Measurements from ENCODE around the gene CDKN2B-AS1.

CDKN2B-AS1 gene

DNA sequence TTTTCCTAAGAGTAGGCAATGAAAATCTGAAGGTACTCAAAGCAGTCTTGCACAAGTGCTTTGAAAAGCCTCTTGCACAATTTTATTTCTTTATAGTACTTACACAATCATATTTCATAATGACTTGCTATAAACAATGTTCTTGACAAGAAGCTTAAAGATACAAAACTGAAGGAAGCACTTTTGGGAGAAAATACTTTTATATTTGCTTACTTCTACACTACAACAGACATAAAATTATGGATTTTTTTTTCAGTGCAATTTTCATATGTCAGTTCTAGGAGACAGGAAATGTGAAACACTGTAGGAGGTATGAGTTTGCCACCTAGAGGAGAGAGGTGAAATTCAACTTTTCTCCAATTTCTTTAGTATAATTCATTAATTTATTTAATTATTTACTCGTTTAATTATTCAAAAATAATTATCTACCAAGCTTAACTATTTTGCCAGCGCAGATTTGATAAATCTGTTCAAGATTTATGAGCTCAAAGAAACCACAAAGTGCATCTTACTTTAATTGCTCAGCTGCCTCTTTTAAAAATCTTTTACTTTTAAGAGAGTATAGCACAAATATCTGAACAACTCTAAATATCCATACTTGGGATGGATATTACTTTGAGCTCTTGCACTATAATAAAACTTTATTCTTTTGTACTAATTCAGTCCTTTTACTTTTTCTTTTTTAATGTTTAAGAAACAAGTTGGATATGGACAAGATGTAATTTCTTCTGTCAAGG is 43.5 kb downstream of the CDKN2B-AS1 start:
- Histone ChIP-seq H3K4me3 (ENCODE audit: insufficient read depth, low read length, poor library complexity, severe bottlenecking) (no peak overlapping the region), H2AFZ (ENCODE audit: low read depth, low read length, severe bottlenecking) (no peak overlapping the region), H3K27ac (ENCODE audit: low read depth, low read length) (no peak overlapping the region), H3K36me3 (ENCODE audit: low read length) (no peaks in the 10 kb centered on the region), H3K27me3 (ENCODE audit: low read length) (no peaks in the 10 kb centered on the region), H3K9me2 (replicated peaks; ENCODE audit: insufficient read depth, low read length) (no peaks in the 10 kb centered on the region), H3K9me3 (ENCODE audit: insufficient read depth, low read length) (no peaks in the 10 kb centered on the region), H4K20me1 (ENCODE audit: low read depth, low read length) (no peaks in the 10 kb centered on the region), H3K4me2 (ENCODE audit: low read depth, low read length, poor library complexity, severe bottlenecking) (no peak overlapping the region), H3K79me2 (ENCODE audit: insufficient read depth, low read length) (no peaks in the 10 kb centered on the region), H3F3A (ENCODE audit: insufficient read depth) (no peaks in the 10 kb centered on the region), H3K9ac (ENCODE audit: low read length) (no peak overlapping the region)
- TF ChIP-seq EZH2phosphoT487 (conservative IDR thresholded peaks at IDR 0.05; ENCODE audit: low read length): no peak
- TF ChIP-seq, protein P1, sequence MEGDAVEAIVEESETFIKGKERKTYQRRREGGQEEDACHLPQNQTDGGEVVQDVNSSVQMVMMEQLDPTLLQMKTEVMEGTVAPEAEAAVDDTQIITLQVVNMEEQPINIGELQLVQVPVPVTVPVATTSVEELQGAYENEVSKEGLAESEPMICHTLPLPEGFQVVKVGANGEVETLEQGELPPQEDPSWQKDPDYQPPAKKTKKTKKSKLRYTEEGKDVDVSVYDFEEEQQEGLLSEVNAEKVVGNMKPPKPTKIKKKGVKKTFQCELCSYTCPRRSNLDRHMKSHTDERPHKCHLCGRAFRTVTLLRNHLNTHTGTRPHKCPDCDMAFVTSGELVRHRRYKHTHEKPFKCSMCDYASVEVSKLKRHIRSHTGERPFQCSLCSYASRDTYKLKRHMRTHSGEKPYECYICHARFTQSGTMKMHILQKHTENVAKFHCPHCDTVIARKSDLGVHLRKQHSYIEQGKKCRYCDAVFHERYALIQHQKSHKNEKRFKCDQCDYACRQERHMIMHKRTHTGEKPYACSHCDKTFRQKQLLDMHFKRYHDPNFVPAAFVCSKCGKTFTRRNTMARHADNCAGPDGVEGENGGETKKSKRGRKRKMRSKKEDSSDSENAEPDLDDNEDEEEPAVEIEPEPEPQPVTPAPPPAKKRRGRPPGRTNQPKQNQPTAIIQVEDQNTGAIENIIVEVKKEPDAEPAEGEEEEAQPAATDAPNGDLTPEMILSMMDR (IDR thresholded peaks at IDR 0.05; ENCODE audit: insufficient read depth, low read length, poor library complexity, severe bottlenecking): peak; percentile 59

DNA sequence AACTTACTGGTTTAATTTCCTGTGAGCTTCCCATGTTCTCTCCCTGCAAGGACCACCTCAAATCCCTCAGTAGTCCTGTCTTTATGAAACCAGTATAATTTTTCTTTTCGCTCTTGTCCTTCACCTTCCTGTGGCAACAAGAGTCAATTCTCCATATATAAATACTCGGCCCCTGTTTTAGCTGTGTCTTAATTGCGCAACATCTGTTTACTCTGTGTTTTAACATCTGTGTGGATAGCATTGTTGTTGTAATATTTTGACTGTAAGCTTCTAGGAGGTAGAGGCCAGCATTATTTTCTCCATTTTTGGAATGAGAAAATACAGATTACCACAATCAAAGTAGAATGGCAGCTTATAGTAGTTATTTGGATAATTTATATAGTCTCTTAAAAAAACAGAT is 44.7 kb downstream of the CDKN2B-AS1 start:
- Histone ChIP-seq H3K27ac (ENCODE audit: low read depth, low read length) (no peak overlapping the region), H3K9me2 (replicated peaks; ENCODE audit: insufficient read depth, low read length) (no peaks in the 10 kb centered on the region), H3K27me3 (ENCODE audit: low read length) (no peaks in the 10 kb centered on the region), H3K4me3 (ENCODE audit: insufficient read depth, low read length, poor library complexity, severe bottlenecking) (no peak overlapping the region), H4K20me1 (ENCODE audit: low read depth, low read length) (no peaks in the 10 kb centered on the region), H3K79me2 (ENCODE audit: insufficient read depth, low read length) (no peaks in the 10 kb centered on the region), H3K9me3 (ENCODE audit: insufficient read depth, low read length) (no peaks in the 10 kb centered on the region), H3K9ac (ENCODE audit: low read length) (no peak overlapping the region), H3F3A (ENCODE audit: insufficient read depth) (no peaks in the 10 kb centered on the region), H2AFZ (ENCODE audit: low read depth, low read length, severe bottlenecking) (no peak overlapping the region), H3K36me3 (ENCODE audit: low read length) (no peaks in the 10 kb centered on the region), H3K4me2 (ENCODE audit: low read depth, low read length, poor library complexity, severe bottlenecking) (no peak overlapping the region)
- TF ChIP-seq EZH2phosphoT487 (conservative IDR thresholded peaks at IDR 0.05; ENCODE audit: low read length): no peak

DNA sequence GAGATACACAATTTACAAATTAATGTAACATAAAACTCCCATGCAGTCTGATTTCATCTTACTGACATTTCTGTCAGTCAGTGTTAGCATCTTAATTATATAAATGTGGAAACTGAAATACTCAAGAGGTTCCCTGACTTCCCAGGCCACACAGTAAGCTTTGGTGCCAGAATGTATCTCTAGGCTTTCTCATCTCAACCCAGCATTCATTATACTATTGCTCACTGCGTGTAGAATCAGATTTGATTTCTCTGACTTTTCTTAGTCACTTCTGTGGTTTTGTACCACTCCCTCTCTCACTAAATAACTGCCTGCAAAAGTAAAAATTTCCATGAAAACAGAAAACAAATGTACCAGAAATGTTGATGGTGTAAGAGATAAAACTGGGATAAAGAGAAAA is 46.2 kb downstream of the CDKN2B-AS1 start:
- no peak overlapping the region for H3K4me2 ChIP-seq (ENCODE audit: low read depth, low read length, poor library complexity, severe bottlenecking)
- no peak for TF ChIP-seq EZH2phosphoT487 (conservative IDR thresholded peaks at IDR 0.05; ENCODE audit: low read length)
- TF ChIP-seq, protein P1 (IDR thresholded peaks at IDR 0.05; ENCODE audit: insufficient read depth, low read length, poor library complexity, severe bottlenecking): no peak
- H3K4me3 ChIP-seq (ENCODE audit: insufficient read depth, low read length, poor library complexity, severe bottlenecking): no peak overlapping the region

DNA sequence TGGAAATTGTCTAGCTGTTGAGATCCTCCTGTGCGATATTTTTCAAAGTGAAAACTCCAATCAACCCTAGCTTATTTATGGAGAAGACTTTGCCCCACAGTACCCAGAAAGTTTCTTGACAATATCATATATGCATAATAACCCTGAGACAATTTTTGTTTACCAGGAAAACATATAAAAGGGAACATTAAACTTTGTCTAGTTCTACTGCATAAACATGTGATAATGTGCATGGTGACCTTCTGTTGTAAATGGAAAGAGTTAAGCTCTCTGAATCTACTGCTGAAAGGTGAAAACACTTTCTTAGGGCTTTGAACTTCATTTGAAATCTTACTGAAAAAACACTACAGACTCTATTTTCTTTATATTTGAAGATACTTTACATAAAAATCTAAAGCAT is 46.8 kb downstream of the CDKN2B-AS1 start:
- Histone ChIP-seq H2AFZ (ENCODE audit: low read depth, low read length, severe bottlenecking) (no peak overlapping the region), H3K4me3 (ENCODE audit: insufficient read depth, low read length, poor library complexity, severe bottlenecking) (no peak overlapping the region), H3K9me2 (replicated peaks; ENCODE audit: insufficient read depth, low read length) (no peaks in the 10 kb centered on the region), H3K27ac (ENCODE audit: low read depth, low read length) (no peak overlapping the region), H3F3A (ENCODE audit: insufficient read depth) (no peaks in the 10 kb centered on the region), H3K79me2 (ENCODE audit: insufficient read depth, low read length) (no peaks in the 10 kb centered on the region), H3K9ac (ENCODE audit: low read length) (no peak overlapping the region), H3K27me3 (ENCODE audit: low read length) (no peaks in the 10 kb centered on the region), H3K4me2 (ENCODE audit: low read depth, low read length, poor library complexity, severe bottlenecking) (no peak overlapping the region), H3K36me3 (ENCODE audit: low read length) (no peaks in the 10 kb centered on the region), H3K9me3 (ENCODE audit: insufficient read depth, low read length) (no peaks in the 10 kb centered on the region), H4K20me1 (ENCODE audit: low read depth, low read length) (no peaks in the 10 kb centered on the region)
- TF ChIP-seq, protein P1 (IDR thresholded peaks at IDR 0.05; ENCODE audit: insufficient read depth, low read length, poor library complexity, severe bottlenecking): no peak
- TF ChIP-seq EZH2phosphoT487 (conservative IDR thresholded peaks at IDR 0.05; ENCODE audit: low read length): no peak

More for the DNA sequence above, 46.2 kb downstream of the CDKN2B-AS1 start:
- Histone ChIP-seq H3K9me2 (replicated peaks; ENCODE audit: insufficient read depth, low read length) (no peaks in the 10 kb centered on the region), H3K27ac (ENCODE audit: low read depth, low read length) (no peak overlapping the region), H3K36me3 (ENCODE audit: low read length) (no peaks in the 10 kb centered on the region), H2AFZ (ENCODE audit: low read depth, low read length, severe bottlenecking) (no peak overlapping the region), H3K9ac (ENCODE audit: low read length) (no peak overlapping the region), H3F3A (ENCODE audit: insufficient read depth) (no peaks in the 10 kb centered on the region), H3K79me2 (ENCODE audit: insufficient read depth, low read length) (no peaks in the 10 kb centered on the region), H4K20me1 (ENCODE audit: low read depth, low read length) (no peaks in the 10 kb centered on the region), H3K9me3 (ENCODE audit: insufficient read depth, low read length) (no peaks in the 10 kb centered on the region), H3K27me3 (ENCODE audit: low read length) (no peaks in the 10 kb centered on the region)

Measured in SU-DHL-6 (cell line).